Activated naive CD8-positive, alpha-beta T cell treated with anti-CD3 and anti-CD28 coated beads, Interleukin-2, amount 50 U/mL, for 16 hours (primary cell): ENCODE results near the gene PNRC1.
"Not testable (repeated sequence)": the region's sequence is repeated elsewhere in the genome, so short reads cannot be mapped to it uniquely, and the experiment has no call there.

Experiments used
- DNase-seq: peaks from one replicate; pipeline ENCODE4 v3.0.0-alpha.2; 2020; ENCODE audit warnings: low read depth, low spot score

PNRC1 gene

DNA sequence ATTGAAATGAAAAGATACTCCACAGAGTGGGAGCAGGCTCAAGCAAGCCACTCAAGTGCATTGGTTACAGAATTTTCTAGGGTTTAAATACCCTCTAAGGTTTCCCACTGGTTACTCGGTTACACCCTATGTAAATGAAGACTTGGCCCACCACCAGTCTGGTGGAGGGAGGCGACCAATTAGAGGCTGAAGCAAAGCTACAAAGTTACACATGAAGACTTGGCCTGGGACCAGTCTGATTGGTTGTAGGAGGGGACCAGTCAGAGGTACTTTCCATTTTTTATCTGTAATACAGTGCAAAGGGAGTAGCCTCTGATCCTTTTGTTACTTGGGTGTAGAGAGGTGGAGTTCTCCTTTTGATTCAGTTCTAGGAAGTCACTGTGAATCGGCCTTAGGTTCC is 29.7 kb downstream of the PNRC1 start:
- DNase-seq, result no peak

DNA sequence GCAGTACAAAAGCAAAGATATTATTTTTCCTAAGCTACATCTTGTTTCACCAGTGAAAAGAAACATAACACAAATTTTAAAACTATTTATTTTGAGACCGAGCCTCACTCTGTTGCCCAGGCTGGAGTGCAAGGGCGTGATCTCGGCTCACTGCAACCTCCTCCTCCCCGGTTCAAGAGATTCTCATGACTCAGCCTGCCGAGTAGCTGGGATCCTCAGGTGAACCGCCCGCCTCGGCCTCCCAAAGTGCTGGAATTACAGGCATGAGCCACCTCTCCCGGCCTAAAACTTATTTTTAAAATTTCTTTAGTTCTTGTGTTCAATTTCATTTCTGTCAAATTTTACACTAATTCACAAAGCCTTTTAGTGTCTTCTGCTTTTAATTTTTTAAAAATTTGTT is 31.4 kb downstream of the PNRC1 start:
- DNase-seq, result no peak

DNA sequence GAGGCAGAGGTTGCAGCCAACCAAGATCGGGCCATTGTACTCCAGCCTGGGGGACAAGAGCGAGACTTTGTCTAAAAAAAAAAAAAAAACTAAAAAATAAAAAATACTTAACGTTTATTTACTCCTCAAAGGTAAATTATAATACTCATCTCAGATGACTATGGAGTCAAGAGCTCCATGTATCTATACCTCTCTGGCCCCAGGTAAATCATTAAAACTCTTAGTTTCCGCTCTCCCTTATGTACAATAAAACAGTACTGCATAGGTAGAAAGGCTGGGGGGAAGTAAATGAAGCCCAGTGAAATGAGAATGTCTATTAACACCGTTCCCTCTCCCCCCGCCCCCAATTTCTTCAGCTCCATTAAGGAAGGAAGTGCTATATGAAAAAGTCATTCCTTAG is 36.2 kb downstream of the PNRC1 start:
- no peak for DNase-seq

DNA sequence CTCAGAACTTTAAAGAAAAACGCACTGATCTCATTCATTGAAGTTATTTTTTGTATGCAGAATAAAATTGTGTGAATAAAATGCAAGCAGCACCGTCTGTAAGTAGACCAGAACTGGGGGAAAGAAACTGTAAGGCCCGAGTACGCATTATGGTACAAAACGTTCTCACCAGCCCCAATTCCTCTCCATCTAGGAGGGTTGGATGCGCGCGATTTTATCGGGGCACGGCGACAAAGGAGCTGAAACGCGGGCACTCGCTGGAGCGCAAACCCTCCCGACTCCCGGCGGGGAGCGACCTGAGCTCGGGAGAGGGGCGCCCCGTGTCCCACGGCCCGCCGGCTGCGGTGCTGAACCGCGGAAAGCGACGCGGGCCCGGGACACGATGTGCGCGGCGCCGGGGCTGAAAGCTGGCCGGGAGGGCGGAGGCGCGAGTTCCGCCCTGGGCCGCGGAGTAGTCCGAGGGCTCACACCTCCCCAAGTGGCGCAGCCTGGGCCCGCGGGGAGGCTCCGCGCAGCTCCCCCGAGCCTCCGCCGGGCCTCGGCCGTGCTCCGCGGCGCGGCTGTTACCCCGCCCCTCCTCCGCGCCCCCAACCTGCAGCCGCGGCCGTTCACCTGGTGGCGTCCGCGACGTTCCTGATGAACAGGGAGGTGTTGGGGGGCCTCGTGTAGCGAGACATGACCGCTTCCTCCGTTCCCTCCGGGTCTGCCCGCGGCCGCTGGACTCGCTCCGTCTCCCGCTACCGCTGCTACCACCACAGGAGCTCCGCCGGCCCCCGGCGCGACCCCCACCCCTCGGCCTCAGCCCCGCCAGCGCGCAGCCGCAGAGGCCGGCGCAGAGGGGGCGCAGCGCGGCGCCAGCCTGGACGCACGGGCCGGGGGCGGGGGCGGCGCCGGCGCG is 36.9 kb downstream of the PNRC1 start, which contains the start of gene SRSF12:
Gene SRSF12 (minus strand): TSS at position 861 of the 898 bp plus-strand sequence. CDS start 184 bp downstream, at position 677.
- no peak for DNase-seq

DNA sequence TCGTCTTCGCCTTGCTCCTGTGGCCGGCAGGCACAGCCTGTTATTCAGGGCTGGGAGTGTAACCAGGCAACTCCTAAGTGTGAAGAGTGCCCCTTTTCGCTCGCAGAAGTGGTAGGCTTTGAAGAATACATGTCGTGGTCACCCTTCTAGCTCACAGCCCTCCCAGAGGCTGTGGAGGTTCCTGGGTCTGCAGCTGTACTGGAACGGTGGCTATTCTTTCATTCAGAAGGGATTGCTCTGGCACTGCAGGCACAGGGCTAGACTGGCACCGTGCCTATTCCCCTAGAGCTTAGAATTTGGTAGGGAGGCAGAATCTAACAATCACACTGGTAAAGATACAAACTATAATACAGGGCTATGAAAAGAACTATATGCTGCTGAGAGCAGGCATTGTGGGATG is 38.4 kb downstream of the PNRC1 start:
- DNase-seq, result no peak

DNA sequence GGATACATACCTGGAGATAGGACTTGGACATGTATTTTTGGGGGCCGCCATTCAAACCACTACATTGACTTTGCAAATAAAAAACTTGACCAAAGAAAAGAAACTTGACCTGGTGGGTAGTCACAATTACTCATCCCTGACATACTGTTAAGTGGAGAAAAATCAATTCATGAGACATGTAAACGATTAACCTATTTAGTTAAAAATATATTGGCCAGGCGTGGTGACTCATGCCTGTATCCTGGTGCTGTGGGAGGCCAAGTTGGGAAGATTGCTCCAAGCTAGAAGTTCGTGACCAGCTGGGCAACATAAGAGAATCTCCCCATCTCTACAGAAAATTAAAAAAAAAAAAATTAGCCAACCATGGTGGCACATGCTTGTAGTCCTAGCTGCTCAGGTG is 39.8 kb downstream of the PNRC1 start:
- DNase-seq, result no peak

DNA sequence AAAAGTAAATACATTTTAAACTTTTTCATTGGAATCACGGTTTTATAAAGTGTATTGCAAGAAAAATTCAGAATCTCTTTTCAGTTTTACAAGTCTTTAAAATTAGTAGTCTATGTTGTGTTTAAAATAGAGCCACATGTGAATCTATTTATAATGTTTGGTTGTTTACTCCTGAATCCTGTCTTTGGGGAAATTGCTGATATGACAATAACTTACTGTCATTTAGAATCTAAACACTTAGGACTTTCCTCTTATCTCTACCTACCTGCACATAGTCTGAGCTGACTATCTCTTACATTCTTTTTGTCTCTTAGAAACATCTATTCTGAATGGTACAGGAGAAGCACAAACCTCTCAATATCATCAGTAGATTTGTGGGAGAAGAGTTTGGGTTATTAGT is 41.4 kb downstream of the PNRC1 start:
- no peak for DNase-seq

DNA sequence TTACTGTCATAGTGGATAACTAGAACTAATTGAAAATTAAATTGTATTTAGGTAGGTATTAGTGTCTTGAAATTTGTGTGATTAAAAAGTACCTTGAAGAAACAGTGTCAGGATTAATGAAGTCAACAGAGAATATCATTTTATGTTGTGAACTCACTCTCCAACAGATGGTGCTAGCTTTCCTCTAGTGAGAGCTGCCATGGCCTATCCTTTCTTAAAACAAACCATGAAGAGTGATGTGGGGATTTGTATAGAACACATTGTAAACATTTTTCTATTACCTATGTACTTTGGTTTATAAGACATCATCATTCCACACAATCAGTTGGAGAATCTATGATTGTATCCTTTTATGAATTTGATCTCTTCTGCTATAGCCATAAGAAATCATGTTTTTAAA is 42.1 kb downstream of the PNRC1 start:
- DNase-seq, result no peak

DNA sequence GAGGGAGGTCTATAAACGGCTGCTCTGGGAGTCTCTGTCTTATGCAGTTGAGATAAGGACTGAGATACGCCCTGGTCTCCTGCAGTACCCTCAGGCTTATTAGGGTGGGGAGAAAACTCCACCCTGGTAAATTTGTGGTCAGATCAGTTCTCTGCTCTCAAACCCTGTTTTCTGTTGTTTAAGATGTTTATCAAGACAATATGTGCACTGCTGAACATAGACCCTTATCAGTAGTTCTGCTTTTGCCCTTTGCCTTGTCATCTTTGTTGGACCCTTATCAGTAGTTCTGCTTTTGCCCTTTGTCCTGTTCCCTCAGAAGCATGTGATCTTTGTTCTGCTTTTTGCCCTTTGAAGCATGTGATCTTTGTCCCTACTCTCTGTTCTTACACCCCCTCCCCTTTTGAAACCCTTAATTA is 47.7 kb downstream of the PNRC1 start:
- not testable (repeated sequence) for DNase-seq

DNA sequence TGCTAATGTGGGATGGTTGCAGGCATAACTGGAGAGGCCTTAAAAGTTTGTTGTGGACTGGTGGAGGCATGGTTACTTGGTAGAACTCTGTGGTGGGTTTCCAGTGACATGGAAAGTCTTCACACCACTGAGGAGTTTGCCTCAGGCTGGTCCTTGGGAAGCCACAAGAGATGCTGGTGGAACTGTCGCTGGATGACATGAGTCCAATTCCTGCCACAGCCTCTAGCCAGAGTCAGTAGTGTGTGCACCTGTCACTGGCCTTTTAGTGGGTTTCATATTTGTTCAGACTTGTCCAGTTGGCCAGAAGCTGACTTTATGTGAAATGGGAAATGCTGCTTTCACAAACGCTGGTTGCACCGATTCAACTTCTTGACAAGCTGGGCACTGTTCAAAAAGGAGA is 51.0 kb downstream of the PNRC1 start:
- no peak for DNase-seq

DNA sequence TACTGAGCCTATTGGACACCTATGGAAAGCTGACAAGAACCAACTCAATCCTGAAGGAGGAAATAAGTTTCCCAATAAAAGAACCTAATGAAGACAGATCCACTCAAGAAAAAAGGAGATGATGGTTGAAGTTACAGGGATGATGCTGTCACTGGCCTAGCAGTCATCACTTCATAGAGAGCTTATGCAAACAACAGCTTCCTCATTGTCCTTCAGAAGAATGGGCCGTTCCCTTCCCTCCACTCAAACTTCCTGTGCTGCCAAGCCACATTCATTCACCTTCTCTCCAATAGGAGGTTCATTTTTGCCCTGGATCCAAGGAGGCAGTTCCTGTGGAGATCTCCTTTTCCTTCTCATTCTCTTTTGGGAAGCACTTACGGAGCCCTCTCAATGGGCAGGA is 51.5 kb downstream of the PNRC1 start:
- no peak for DNase-seq

DNA sequence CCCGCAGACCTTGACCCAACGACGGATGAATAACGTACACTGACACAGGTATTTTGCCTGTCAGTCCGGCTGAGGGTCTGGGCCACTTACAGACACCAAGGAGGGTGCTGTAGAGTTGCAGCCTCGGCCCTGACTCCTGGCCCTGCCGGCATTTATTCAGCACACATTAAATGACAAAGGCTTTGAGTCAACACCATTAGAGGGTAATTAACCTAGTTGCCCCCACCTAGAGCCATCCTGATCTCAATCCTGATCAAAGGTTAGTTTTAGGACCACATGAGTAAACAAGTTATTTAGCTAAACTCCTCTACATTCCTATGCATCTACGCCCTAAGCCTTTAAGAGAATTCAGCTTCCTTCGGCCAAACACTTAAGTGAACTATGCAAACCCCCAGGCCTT is 53.4 kb downstream of the PNRC1 start:
- DNase-seq, result no peak

DNA sequence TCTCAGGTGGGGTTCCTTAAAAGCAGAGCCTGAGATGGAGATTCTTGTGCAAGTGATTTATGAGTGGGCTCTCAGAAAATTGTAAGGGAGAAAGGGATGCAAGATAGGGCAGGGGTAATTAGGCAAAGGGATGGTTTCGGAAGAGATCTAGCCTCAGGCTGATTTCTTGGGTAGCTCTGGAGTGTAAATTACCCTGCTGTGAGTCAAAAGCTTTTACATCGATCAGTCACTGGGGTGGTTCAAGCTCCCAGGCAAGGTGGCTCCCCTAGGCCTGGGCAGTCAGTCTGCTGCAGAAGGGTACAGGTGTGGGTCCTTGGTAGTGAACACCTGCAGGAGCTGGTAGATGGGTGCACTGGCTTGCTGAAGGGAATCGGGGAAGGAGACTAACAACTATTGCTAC is 54.2 kb downstream of the PNRC1 start:
- DNase-seq, result no peak
